BJ (cell line): ENCODE results near the gene PACRG. TPM values are rescaled to one million over a fixed set of nuclear protein-coding genes. Genes with fewer than 3 reads are reported as not detected.

Source experiments
- CTCF ChIA-PET: fragments of 350-600 bp; formaldehyde crosslinking; extraction: SDS; loops from one replicate; lab custom pipeline; 2021; ENCODE audit warnings: antibody characterized with exemption, inconsistent platforms; lab: Yijun Ruan, JAX
- POLR2A ChIA-PET: fragments of 300-600 bp; sonication (Branson Sonifier 250); formaldehyde crosslinking; extraction: SDS; loops from one replicate; lab custom pipeline; 2021; ENCODE audit warnings: antibody characterized with exemption; lab: Charles Lee
- DNase-seq: peaks from one replicate; pipeline ENCODE4 v3.0.0-alpha.2; 2011; ENCODE audit warnings: low read depth
- H3K27me3 ChIP-seq: 2 replicates; pipeline ENCODE4 v1.6.0; 2011; ENCODE audit warnings: low read length; ENCODE audit not compliant: control insufficient read depth, insufficient read depth
- H3K36me3 ChIP-seq: 2 replicates; pipeline ENCODE4 v1.5.1; 2011; ENCODE audit warnings: low read length; ENCODE audit not compliant: control insufficient read depth, insufficient read depth
- H3K4me3 ChIP-seq: 2 replicates; pipeline ENCODE4 v1.5.1; 2011; ENCODE audit warnings: low read depth, mild to moderate bottlenecking, control low read depth, low read length
- polyA plus RNA-seq: library from polyadenylated mRNA; depleted of rRNA; stranded (reverse); fragments of >200 nt; gene quantifications from 2 replicates; pipeline ENCODE4 v1.2.3, GENCODE V29; 2011
- TF ChIP-seq, protein P1 (sequence below): IDR thresholded peaks from 2 replicates; pipeline ENCODE4 v1.5.1; 2011; ENCODE audit warnings: low read depth, mild to moderate bottlenecking, control low read depth, inconsistent platforms, low read length, moderate library complexity; ENCODE audit not compliant: insufficient read depth

Gene PACRG
- polyA plus RNA-seq, 1 experiment = 0.20 TPM

DNA sequence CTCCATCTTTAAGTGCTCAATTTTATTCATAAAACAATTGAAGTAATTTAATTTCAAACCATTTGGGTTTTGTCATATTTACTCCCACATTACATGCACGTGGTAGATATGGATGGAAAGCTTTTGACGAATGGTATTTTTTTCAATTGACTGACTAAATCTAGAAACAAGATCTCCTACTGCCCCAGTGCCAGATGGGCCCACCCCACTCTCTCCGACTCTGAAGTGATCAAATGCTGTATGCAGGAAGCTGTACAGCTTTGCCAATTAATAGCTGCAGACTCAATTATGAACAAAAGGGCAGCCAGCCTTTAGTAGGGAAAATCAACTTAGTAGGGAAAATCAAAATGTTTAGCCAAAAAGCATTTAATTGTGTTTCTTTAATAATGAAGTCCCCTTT, 46.2 kb downstream of the PACRG start:
- ChIA-PET POLR2A (no interaction called here), CTCF (no interaction called here)
- no peak for DNase-seq
- Histone ChIP-seq H3K36me3 (no peaks in the 10 kb centered on the region), H3K4me3 (no peak overlapping the region), H3K27me3 (no peaks in the 10 kb centered on the region)
- TF ChIP-seq, protein P1, sequence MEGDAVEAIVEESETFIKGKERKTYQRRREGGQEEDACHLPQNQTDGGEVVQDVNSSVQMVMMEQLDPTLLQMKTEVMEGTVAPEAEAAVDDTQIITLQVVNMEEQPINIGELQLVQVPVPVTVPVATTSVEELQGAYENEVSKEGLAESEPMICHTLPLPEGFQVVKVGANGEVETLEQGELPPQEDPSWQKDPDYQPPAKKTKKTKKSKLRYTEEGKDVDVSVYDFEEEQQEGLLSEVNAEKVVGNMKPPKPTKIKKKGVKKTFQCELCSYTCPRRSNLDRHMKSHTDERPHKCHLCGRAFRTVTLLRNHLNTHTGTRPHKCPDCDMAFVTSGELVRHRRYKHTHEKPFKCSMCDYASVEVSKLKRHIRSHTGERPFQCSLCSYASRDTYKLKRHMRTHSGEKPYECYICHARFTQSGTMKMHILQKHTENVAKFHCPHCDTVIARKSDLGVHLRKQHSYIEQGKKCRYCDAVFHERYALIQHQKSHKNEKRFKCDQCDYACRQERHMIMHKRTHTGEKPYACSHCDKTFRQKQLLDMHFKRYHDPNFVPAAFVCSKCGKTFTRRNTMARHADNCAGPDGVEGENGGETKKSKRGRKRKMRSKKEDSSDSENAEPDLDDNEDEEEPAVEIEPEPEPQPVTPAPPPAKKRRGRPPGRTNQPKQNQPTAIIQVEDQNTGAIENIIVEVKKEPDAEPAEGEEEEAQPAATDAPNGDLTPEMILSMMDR = no peak

DNA sequence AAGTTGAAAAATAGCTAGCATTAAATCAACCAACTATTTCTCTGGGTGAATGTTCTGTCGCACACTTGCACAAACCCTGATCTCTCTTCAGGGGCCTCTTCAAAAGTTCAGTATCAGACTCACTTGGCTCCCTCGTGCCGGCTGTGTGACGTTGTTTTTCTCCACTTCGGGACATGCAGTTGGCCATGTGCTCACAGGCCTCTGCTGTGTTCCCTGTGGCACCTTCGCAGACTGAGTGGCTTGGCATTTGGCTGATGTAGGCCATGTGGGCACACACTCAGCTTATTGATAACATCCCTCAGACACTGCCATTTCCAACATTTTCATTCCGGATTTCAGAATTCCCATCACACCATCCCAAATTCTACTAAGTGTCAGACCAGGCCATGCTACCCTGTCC, 49.3 kb downstream of the PACRG start:
- no peaks in the 10 kb centered on the region for H3K27me3 ChIP-seq
- POLR2A ChIA-PET = no interaction called here
- CTCF ChIA-PET = interaction anchor here (1.1 kb wide), 1 partner anchor 56 kb away, joined by 3 read pairs; no protein-coding TSS in a partner anchor
- no peak for DNase-seq
- H3K36me3 ChIP-seq = no peaks in the 10 kb centered on the region
- TF ChIP-seq, protein P1 = no peak
- H3K4me3 ChIP-seq = no peak overlapping the region

DNA sequence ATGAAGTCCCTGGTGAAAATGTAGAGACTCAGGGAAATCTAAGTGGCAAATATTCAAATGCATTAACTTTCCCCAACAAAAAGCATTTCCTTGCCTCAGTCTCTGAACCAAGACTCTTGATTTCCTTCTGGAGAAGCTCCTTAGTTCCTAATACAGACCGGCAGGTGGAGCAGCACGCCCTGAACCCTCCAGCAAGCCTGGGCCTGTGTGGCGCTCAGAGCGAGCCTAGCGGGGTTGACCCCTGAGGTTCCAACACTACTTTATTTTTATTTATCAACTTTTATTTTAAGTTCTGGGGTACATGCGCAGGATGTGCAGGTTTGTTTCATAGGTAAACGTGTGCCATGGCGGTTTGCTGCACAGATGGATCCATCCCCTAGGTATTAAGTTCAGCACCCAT, 50.8 kb downstream of the PACRG start:
- no peaks in the 10 kb centered on the region for H3K27me3 ChIP-seq

DNA sequence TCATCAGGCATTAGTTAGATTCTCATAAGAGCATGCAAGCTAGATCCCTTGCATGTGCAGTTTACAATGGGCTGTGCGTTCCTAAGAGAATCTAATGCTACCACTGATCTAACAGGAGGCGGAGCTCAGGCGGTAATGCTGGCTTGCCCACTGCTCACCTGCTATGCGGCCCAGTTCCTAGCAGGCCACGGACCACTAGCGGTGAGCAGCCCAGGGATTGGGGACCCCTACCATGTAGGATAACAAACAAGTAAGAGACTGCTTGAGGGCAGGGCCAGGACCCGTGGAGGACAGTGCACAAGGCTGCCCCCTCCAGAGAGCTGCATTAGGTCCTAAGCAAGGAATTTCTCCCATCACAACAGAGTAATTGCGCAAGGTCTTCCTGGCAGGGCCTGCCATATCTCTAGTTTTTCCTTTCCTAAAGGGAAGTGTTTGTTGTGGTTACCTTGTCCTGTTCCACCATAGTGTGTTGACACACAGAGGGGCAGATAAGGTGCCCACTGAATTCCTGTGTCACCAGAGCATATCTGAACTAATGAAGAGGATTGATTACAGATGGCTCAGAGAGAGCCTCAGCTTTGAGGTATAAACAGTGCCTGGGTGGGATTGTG, 58.0 kb downstream of the PACRG start:
- ChIA-PET POLR2A (no interaction called here), CTCF (no interaction called here)
- TF ChIP-seq, protein P1 = no peak
- Histone ChIP-seq H3K27me3 (no peaks in the 10 kb centered on the region), H3K4me3 (no peak overlapping the region), H3K36me3 (no peaks in the 10 kb centered on the region)
- DNase-seq = no peak

More for the DNA sequence above, 50.8 kb downstream of the PACRG start:
- no peak for DNase-seq
- ChIA-PET POLR2A (no interaction called here), CTCF (no interaction called here)
- H3K4me3 ChIP-seq = no peak overlapping the region
- TF ChIP-seq, protein P1 = no peak
- no peaks in the 10 kb centered on the region for H3K36me3 ChIP-seq

DNA sequence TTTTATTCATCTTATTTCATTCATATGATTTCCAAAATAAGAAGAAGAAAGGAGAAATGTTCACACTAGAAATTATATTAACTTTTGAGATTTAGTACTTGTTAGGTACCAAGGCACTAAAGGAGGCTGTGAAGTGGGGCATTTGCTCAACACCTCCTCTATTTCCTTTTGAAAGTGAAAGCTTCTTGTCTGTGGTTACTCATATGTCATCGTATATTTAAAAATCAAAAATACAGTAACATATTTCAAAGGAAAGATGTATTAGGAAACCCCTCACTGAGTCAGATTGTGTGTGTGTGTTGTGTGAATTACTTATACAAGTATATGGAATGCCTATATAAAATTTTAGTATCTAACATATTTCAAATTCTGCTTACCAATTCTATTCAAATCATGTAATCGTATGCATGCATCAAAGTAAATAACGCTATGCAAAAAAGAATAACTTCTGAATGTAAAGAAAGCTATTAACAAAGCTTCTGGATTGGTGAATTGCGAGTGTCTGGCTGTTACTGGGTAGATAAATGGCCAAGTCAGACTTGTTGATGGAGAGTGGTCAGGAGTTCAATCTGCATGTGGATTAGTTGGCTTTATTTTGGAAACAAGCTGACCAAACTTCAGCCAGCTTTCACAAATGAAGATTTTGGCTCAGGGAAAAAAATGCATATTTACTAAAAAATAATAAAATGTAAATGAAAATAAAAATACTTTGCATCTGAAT, 70.9 kb downstream of the PACRG start:
- Histone ChIP-seq H3K27me3 (no peaks in the 10 kb centered on the region), H3K36me3 (no peaks in the 10 kb centered on the region), H3K4me3 (no peak overlapping the region)
- DNase-seq = no peak
- POLR2A ChIA-PET = no interaction called here
- CTCF ChIA-PET = no interaction called here
- TF ChIP-seq, protein P1 = no peak
